Testis (tissue), 2 donors: ENCODE measurements around the gene PI4KA.
"Not testable (repeated sequence)": the region's sequence is repeated elsewhere in the genome, so short reads cannot be mapped to it uniquely, and the experiment has no call there.

Source experiments
- POLR2A ChIP-seq: fragments of 450-650 bp; IDR thresholded peaks from one replicate; pipeline ENCODE4 v1.6.1; 2017; ENCODE audit warnings: antibody characterized with exemption, mild to moderate bottlenecking, moderate library complexity
- TF ChIP-seq, protein P1 (sequence below), 3 experiments: fragments of 450-650 bp in 2 of 3; fragments of 200-600 bp in 1 of 3; sonication (generic) in 1 of 3; IDR thresholded peaks; one replicate each; pipeline ENCODE4 v1.5.1; 2016 to 2019; ENCODE audit warnings: antibody characterized with exemption in 3 of 3, mild to moderate bottlenecking in 2 of 3, moderate library complexity in 1 of 3

DNA sequence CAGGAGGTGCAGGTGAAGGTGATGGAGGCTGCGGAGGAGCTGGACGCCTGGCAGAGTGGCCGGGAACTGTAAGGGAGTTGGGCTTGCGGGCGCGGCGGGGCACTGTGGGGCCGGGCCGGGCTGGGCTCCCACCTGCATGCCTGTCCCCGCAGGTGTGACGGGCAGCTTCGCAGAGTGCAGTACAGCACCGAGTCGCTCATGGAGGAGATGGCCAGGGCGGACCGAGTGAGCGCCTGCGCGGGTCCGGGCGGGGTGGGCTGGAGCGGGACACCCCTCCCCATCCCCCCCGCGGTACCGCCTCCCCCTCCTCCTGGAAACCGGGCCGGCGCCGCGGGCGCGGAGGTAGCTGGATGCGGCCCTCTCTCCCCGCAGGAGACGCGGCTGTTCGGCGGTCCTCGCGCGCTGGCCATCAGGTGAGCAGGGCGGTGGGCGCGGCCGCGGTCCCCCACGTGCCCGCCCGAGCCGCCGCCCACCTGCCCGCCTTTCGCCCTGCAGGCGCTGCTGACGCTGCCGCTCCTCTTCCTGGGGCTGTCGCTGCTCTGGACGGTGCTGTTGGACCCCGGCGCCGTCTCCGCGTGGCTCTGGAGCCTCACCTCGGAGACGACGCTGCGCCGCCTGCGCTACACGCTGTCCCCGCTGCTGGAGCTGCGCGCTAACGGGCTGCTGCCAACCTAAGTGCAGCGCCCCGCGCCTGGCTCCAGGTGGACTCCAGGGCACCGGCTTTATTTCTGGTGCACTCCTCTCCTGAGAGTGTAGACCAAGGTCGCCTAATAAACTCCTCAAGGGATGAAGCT lies 154.6 kb downstream of the PI4KA start:
- not testable (repeated sequence) for TF ChIP-seq POLR2A
- TF ChIP-seq, protein P1, sequence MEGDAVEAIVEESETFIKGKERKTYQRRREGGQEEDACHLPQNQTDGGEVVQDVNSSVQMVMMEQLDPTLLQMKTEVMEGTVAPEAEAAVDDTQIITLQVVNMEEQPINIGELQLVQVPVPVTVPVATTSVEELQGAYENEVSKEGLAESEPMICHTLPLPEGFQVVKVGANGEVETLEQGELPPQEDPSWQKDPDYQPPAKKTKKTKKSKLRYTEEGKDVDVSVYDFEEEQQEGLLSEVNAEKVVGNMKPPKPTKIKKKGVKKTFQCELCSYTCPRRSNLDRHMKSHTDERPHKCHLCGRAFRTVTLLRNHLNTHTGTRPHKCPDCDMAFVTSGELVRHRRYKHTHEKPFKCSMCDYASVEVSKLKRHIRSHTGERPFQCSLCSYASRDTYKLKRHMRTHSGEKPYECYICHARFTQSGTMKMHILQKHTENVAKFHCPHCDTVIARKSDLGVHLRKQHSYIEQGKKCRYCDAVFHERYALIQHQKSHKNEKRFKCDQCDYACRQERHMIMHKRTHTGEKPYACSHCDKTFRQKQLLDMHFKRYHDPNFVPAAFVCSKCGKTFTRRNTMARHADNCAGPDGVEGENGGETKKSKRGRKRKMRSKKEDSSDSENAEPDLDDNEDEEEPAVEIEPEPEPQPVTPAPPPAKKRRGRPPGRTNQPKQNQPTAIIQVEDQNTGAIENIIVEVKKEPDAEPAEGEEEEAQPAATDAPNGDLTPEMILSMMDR (IDR thresholded peaks at IDR 0.05): not testable (repeated sequence)
